ENCODE data around the gene PTPRN2.
"Not testable (repeated sequence)": the region's sequence is repeated elsewhere in the genome, so short reads cannot be mapped to it uniquely, and the experiment has no call there.

Gene PTPRN2

GRCh38 chr7:157707983-157708918 lies 879.4 kb downstream of the PTPRN2 start:
- in situ Hi-C loops (cut with MboI; ENCODE audit: low sequenced_read_pairs) = no loop called here

GRCh38 chr7:157704365-157704764 lies 883.3 kb downstream of the PTPRN2 start:
- in situ Hi-C loops (cut with MboI; ENCODE audit: low sequenced_read_pairs) = no loop called here

GRCh38 chr7:157703534-157704195 lies 884.0 kb downstream of the PTPRN2 start:
- in situ Hi-C loops (cut with MboI; ENCODE audit: low sequenced_read_pairs) = no loop called here

DNA sequence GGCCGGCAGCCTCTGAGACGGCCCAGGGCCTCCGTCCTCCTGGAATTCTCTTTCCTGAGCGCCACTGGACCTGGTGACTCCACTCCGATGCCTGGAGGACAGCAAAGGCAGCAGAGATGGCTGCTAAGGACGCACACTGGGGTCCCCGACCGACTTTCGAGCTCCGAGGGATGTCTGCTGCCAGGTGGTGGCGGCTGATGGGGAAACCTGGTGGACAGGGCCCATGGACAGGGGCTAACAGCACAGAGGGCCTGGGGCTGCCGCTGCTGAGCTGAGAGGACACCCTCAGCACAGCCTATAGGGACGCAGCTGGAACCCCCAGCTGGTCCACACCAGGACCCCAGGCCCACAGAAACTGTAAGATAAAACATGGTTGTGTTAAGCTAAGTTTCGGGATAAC lies 884.5 kb downstream of the PTPRN2 start:
- in situ Hi-C loops (cut with MboI; ENCODE audit: low sequenced_read_pairs) = no loop called here

- in situ Hi-C loops (cut with MboI; ENCODE audit: low sequenced_read_pairs) = no loop called here
Observed at GRCh38 chr7:157702311-157703023, 885.2 kb downstream of the PTPRN2 start.

DNA sequence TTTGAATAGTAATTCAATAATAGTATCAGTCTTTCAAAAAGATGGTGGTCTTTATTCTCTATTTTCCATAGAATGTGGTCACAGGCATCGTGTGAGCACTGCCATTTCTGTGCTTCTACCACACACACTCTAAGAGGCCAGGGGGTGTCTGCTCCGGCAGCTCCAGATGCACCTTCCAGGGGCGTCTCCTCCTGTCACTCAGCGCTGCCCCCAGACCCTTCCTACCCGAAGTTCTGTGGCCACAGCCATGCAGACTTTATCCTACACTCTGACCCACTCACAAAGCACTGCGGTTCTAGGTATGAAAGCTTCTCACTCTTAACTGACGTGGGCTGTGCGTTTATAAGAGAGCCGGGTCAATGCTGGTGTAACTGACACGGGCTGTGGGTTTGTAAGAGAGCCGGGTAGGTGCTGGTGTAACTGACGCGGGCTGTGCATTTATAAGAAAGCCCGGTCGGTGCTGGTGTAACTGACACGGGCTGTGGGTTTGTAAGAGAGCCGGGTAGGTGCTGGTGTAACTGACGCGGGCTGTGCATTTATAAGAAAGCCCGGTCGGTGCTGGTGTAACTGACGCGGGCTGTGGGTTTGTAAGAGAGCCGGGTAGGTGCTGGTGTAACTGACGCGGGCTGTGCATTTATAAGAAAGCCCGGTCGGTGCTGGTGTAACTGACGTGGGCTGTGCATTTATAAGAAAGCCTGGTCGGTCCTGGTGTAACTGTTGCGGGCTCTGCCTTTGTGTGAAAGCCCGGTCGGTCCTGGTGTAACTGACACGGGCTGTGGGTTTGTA lies 886.0 kb downstream of the PTPRN2 start:
- in situ Hi-C loops (cut with MboI; ENCODE audit: low sequenced_read_pairs) = not testable (repeated sequence)

DNA sequence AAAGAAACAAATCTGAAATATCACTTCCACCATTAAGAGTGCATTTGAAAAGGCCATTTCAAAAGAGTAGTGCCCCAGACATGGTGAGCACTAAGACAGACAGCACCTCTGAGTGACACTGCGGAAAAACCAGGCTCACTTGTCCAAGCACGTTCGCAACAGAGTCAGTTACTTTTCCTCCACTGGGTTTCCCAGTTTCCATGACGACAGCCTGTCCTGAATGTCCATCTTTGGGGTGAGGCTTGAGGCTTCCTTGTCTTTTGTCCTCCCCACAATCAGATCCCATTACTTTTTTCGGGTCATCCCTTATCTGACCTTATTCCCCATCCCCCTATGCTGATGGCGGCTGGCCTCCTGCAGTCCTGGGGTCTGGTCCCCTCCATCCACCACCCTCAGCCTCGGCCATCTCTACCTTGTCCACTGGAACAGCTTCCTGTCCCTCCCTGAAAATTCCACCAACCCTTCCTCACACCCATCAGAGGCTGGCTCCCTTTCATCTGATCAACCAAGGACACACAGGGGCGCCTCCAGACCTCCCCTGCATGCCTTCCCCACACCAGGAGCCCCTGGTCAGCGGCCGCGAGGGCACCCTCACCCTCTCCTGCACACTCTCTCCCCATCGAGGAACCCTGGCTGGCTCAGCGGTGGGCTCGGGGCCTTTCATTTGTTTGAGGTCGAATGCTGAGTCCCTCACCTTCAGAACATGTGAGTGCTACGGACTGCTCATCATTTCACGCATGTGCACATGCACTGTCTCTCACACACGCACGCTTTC lies 887.2 kb downstream of the PTPRN2 start:
- in situ Hi-C loops (cut with MboI; ENCODE audit: low sequenced_read_pairs) = no loop called here

DNA sequence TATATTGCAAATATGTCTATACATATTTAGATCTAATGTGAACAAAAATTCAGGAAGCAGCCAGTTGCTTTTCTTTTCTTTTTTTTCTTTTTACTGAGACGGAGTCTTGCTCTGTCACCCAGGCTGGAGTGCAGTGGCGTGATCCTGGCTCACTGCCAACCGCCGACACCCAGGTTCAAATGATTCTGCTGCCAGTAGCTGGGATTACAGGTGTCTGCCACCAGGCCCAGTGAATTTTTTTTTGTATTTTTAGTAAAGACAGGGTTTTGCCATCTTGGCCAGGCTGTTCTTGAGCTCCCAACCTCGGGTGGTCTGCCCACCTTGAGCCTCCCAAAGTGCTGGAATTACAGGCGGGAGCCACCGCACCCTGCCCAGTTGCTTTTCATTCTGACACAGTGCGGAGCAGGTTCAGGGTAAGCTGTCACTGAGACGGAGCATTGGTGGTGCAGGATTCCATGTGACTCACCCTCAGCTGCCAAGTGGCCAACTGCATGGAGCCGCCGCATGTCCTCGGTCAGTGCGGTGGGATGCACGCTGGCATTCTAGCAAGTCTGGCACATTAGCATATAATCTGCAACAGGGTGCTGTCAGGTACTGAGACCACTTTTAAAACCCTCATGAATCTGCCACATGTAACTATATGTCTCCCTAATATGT lies 888.1 kb downstream of the PTPRN2 start:
- in situ Hi-C loops (cut with MboI; ENCODE audit: low sequenced_read_pairs) = no loop called here

GRCh38 chr7:157697287-157697686 lies 890.3 kb downstream of the PTPRN2 start:
- in situ Hi-C loops (cut with MboI; ENCODE audit: low sequenced_read_pairs) = not testable (repeated sequence)

DNA sequence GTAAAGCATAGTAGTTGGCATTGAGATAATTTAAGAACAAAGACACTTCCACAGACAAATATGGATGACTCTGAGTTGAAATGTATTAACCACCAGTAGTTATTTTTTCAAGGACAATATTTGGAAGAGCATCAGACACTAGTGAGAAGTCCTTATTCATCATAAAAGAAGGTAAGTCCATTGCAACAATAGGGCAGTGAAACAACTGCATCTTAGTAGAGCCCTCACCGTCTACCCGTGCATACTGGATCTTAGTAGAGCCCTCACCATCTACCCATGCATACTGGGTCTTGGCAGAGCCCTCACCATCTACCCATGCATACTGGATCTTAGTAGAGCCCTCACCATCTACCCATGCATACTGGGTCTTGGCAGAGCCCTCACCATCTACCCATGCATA lies 892.0 kb downstream of the PTPRN2 start:
- in situ Hi-C loops (cut with MboI; ENCODE audit: low sequenced_read_pairs) = not testable (repeated sequence)

DNA sequence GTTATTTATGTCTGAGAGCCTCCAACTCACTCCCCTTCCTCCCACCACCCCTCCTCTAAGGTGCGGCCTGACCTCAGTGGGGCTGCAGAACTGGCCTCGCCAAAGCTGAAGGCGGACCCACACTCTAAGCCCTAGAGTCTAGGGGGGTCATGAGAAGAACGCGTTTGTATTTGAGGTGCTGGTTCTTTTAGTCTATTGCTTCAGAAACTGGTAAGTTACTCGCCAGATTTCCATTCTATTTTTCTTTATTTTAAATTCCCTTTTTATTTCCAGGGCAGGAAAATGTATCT lies 893.3 kb downstream of the PTPRN2 start:
- in situ Hi-C loops (cut with MboI; ENCODE audit: low sequenced_read_pairs) = no loop called here

DNA sequence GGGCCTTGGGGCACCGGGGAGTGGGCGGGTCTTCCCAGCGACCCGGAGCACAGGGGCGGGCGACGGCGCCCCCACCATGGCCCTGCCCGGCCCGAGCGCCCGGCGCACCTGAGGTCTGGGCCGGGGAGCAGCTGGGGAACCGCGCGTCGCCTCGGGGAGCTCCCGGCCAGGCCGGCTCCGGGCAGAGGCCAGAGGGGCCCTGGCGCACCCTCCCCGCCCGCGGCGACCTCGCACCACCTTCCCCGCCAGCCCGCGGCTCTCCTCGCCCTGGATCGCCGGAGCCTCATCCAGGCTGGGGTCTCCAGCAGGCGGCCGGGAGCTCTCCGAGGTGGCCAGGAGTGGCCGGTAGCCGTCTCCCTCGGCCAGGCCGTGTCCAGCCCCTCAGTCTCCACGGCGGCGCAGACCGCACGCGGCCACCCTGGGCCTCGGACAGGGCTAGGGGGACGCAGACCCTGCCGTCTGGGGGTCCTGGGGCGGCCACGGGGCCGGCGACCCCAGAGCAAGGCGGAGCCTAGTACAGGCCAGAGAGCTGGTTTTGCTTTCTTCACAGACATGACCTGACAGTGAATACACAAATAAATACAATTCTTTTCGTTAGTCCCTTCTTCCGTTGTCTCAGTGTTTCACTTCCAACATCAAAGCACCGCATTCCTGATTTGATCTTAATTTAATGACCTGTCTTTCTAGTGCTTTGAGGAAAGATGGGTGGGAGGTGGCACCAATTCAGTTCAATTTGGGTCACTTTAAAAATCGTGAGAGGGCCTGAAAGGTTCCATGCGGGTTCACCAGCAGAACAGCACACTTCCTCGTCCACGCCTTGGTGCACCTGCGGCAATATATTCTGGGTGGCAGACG lies 893.9 kb downstream of the PTPRN2 start:
- in situ Hi-C loops (cut with MboI; ENCODE audit: low sequenced_read_pairs) = no loop called here

DNA sequence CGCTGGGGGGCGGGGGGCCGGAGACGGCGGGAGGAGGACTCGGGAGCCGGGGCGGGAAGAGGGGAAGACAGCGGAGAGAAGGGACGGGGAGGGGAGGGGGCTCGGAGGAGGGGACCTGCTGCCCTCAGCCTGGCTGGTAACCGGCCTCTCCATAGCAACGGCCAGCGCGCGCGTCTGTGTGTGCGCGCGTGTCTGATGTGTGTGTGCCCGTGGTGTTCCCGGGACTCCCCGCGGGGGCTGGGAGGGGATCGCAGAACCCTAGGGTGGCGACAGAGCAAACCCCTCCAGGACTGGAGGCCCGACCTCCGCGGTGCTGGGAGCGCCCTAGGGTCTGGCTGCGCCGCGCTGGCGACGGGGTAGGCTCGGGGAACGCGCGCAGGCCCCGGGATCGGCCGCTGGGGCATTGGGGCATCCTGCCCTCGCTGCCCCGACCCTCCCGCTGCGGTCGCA lies 894.5 kb downstream of the PTPRN2 start:
- in situ Hi-C loops (cut with MboI; ENCODE audit: low sequenced_read_pairs) = no loop called here

GRCh38 chr7:157692460-157693011 lies 895.1 kb downstream of the PTPRN2 start:
- in situ Hi-C loops (cut with MboI; ENCODE audit: low sequenced_read_pairs) = no loop called here

- in situ Hi-C loops (cut with MboI; ENCODE audit: low sequenced_read_pairs) = no loop called here
Observed at GRCh38 chr7:157691586-157692459, 895.8 kb downstream of the PTPRN2 start.

DNA sequence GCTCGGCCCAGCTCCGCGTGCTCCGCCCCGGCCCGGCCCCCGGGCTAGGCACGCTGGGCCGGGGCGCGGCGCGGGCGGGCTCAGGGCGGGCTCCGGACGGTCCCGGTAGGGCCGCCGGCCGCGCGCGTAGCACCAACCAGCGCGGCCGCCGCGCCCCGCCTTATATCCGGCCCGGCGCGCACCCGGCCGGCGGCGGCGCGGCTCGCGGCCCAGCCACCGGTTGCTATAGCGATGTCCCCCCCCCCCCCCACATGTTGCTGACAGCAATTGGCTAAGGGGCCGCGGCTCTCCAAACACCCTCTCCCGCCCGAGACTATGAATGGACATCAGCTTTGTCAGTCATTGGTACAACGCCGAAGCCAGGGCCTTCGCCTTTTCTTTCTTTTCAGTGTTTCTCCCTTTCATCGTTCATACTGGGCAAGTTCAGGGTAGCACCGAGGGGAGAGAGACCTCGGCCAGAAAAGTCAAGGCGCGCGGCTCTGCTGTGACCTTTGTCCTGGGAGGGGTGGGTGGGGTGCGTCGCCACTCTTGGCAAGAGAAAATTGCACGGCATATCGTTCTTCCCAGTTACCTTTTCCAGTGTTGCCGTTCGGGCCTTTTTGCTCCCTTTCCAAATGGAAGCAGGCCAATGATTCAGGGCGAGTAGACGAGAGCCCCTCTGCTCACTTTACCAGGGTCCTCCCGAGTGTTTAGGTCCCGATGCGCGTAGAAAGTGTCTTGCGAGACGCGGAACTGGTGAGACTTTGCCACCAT lies 896.6 kb downstream of the PTPRN2 start:
- in situ Hi-C loops (cut with MboI; ENCODE audit: low sequenced_read_pairs) = no loop called here

Data from hTERT RPE-1 (cell line).